Measurements from ENCODE around the gene SMARCA2. TPM values are rescaled to one million over a fixed set of nuclear protein-coding genes. Genes with fewer than 3 reads are reported as not detected.

Gene SMARCA2
- polyA plus RNA-seq (2013): 214 TPM

GRCh38 chr9:2014696-2015580 is at the start of gene SMARCA2:
Gene SMARCA2, plus strand, starts transcription at chr9:2015347. Its CDS starts 13,676 bp downstream, at chr9:2029023.
- Histone ChIP-seq H3K4me3 (ENCODE audit: control insufficient read depth in 1 of 7, extremely low read depth in 1 of 7, insufficient read depth in 4 of 7, low read depth in 2 of 7, low read length in 6 of 7) (peak within 1 kb of the TSS; percentile 93 to 99 (median 96)), H3K4me1 (ENCODE audit: control extremely low read depth in 1 of 4, control insufficient read depth in 4 of 4, insufficient read depth in 4 of 4, low read length in 3 of 4) (peaks cover 22 to 41% (median 28%) of the 10 kb centered on the region in 4 experiments), H3K27ac (ENCODE audit: insufficient read depth in 1 of 2, low read depth in 1 of 2, low read length in 2 of 2, poor library complexity in 1 of 2, severe bottlenecking in 2 of 2) (peak within 1 kb of the TSS; percentile 64 to 94), H3K9me3 (ENCODE audit: control extremely low read depth in 1 of 5, control insufficient read depth in 4 of 5, insufficient read depth in 2 of 5, low read depth in 1 of 5, low read length in 4 of 5) (no peaks in the 10 kb centered on the region), H3K36me3 (ENCODE audit: control insufficient read depth in 4 of 4, insufficient read depth in 4 of 4, low read length in 3 of 4) (no peaks in the 10 kb centered on the region), H3K27me3 (replicated peaks in 2 of 5; ENCODE audit: control insufficient read depth in 4 of 5, insufficient read depth in 5 of 5, low read length in 4 of 5) (no peaks in the 10 kb centered on the region)
- DNase-seq: peak; percentile 96 to 99 (median 98)
- ChIA-PET CTCF (interaction anchor here (1.0 to 2.6 kb wide), 5 partner anchors 10 to 73 kb away, joined by 3 to 7 read pairs (median 4); no protein-coding TSS in a partner anchor), POLR2A (interaction anchor here (1.0 to 1.3 kb wide), 3 partner anchors 9 to 60 kb away, joined by 3 to 4 read pairs (median 3); no protein-coding TSS in a partner anchor)
- 0% methylated on average over 31 of the region's 71 CpGs for WGBS (ENCODE audit: insufficient coverage)

- no peak for DNase-seq
- Histone ChIP-seq H3K4me3 (ENCODE audit: control insufficient read depth in 1 of 7, extremely low read depth in 1 of 7, insufficient read depth in 4 of 7, low read depth in 2 of 7, low read length in 6 of 7) (no peak overlapping the region), H3K36me3 (ENCODE audit: control insufficient read depth in 4 of 4, insufficient read depth in 4 of 4, low read length in 3 of 4) (no peaks in the 10 kb centered on the region), H3K4me1 (ENCODE audit: control extremely low read depth in 1 of 4, control insufficient read depth in 4 of 4, insufficient read depth in 4 of 4, low read length in 3 of 4) (no peaks in the 10 kb centered on the region), H3K27me3 (replicated peaks in 2 of 5; ENCODE audit: control insufficient read depth in 4 of 5, insufficient read depth in 5 of 5, low read length in 4 of 5) (peaks cover 0 to 3% (median 0%) of the 10 kb centered on the region in 5 experiments), H3K9me3 (ENCODE audit: control extremely low read depth in 1 of 5, control insufficient read depth in 4 of 5, insufficient read depth in 2 of 5, low read depth in 1 of 5, low read length in 4 of 5) (peaks cover 0 to under 1% (median 0%) of the 10 kb centered on the region in 5 experiments), H3K27ac (ENCODE audit: insufficient read depth in 1 of 2, low read depth in 1 of 2, low read length in 2 of 2, poor library complexity in 1 of 2, severe bottlenecking in 2 of 2) (no peak overlapping the region)
- ChIA-PET CTCF (interaction anchor here (1.2 kb wide), 1 partner anchor 45 kb away, joined by 4 read pairs; no protein-coding TSS in a partner anchor), POLR2A (no interaction called here)
- 96% methylated on average over 7 of the region's 9 CpGs for WGBS (ENCODE audit: insufficient coverage)
Observed at GRCh38 chr9:1966725-1967366, 48.3 kb upstream of the SMARCA2 start.

GRCh38 chr9:1969160-1969559 is 46.0 kb upstream of the SMARCA2 start:
- Histone ChIP-seq H3K4me3 (ENCODE audit: control insufficient read depth in 1 of 7, extremely low read depth in 1 of 7, insufficient read depth in 4 of 7, low read depth in 2 of 7, low read length in 6 of 7) (no peak overlapping the region), H3K27me3 (replicated peaks in 2 of 5; ENCODE audit: control insufficient read depth in 4 of 5, insufficient read depth in 5 of 5, low read length in 4 of 5) (peaks cover 0 to 3% (median 0%) of the 10 kb centered on the region in 5 experiments), H3K9me3 (ENCODE audit: control extremely low read depth in 1 of 5, control insufficient read depth in 4 of 5, insufficient read depth in 2 of 5, low read depth in 1 of 5, low read length in 4 of 5) (peaks cover 0 to 4% (median 0%) of the 10 kb centered on the region in 5 experiments), H3K36me3 (ENCODE audit: control insufficient read depth in 4 of 4, insufficient read depth in 4 of 4, low read length in 3 of 4) (no peaks in the 10 kb centered on the region), H3K27ac (ENCODE audit: insufficient read depth in 1 of 2, low read depth in 1 of 2, low read length in 2 of 2, poor library complexity in 1 of 2, severe bottlenecking in 2 of 2) (no peak overlapping the region), H3K4me1 (ENCODE audit: control extremely low read depth in 1 of 4, control insufficient read depth in 4 of 4, insufficient read depth in 4 of 4, low read length in 3 of 4) (no peaks in the 10 kb centered on the region)
- 100% methylated on average over 1 of the region's 1 CpG for WGBS (ENCODE audit: insufficient coverage)
- POLR2A ChIA-PET: no interaction called here
- DNase-seq: no peak
- CTCF ChIA-PET: no interaction called here

GRCh38 chr9:1969898-1970297 is 45.2 kb upstream of the SMARCA2 start:
- WGBS (ENCODE audit: insufficient coverage): 100% methylated on average over 1 of the region's 1 CpG
- H3K27ac ChIP-seq (ENCODE audit: insufficient read depth in 1 of 2, low read depth in 1 of 2, low read length in 2 of 2, poor library complexity in 1 of 2, severe bottlenecking in 2 of 2): no peak overlapping the region
- DNase-seq: no peak
- POLR2A ChIA-PET: no interaction called here
- H3K4me1 ChIP-seq (ENCODE audit: control extremely low read depth in 1 of 4, control insufficient read depth in 4 of 4, insufficient read depth in 4 of 4, low read length in 3 of 4): no peaks in the 10 kb centered on the region
- peaks cover 0 to 4% (median 0%) of the 10 kb centered on the region in 5 experiments for H3K9me3 ChIP-seq (ENCODE audit: control extremely low read depth in 1 of 5, control insufficient read depth in 4 of 5, insufficient read depth in 2 of 5, low read depth in 1 of 5, low read length in 4 of 5)
- no peaks in the 10 kb centered on the region for H3K36me3 ChIP-seq (ENCODE audit: control insufficient read depth in 4 of 4, insufficient read depth in 4 of 4, low read length in 3 of 4)
- no peak overlapping the region for H3K4me3 ChIP-seq (ENCODE audit: control insufficient read depth in 1 of 7, extremely low read depth in 1 of 7, insufficient read depth in 4 of 7, low read depth in 2 of 7, low read length in 6 of 7)
- H3K27me3 ChIP-seq (replicated peaks in 2 of 5; ENCODE audit: control insufficient read depth in 4 of 5, insufficient read depth in 5 of 5, low read length in 4 of 5): peaks cover 0 to 3% (median 0%) of the 10 kb centered on the region in 5 experiments
- CTCF ChIA-PET: no interaction called here

GRCh38 chr9:1972672-1973071 is 42.5 kb upstream of the SMARCA2 start:
- no peak for DNase-seq
- H3K27ac ChIP-seq (ENCODE audit: insufficient read depth in 1 of 2, low read depth in 1 of 2, low read length in 2 of 2, poor library complexity in 1 of 2, severe bottlenecking in 2 of 2): no peak overlapping the region
- ChIA-PET CTCF (no interaction called here), POLR2A (no interaction called here)
- H3K27me3 ChIP-seq (replicated peaks in 2 of 5; ENCODE audit: control insufficient read depth in 4 of 5, insufficient read depth in 5 of 5, low read length in 4 of 5): no peaks in the 10 kb centered on the region
- H3K36me3 ChIP-seq (ENCODE audit: control insufficient read depth in 4 of 4, insufficient read depth in 4 of 4, low read length in 3 of 4): no peaks in the 10 kb centered on the region
- H3K4me1 ChIP-seq (ENCODE audit: control extremely low read depth in 1 of 4, control insufficient read depth in 4 of 4, insufficient read depth in 4 of 4, low read length in 3 of 4): no peaks in the 10 kb centered on the region
- no peak overlapping the region for H3K4me3 ChIP-seq (ENCODE audit: control insufficient read depth in 1 of 7, extremely low read depth in 1 of 7, insufficient read depth in 4 of 7, low read depth in 2 of 7, low read length in 6 of 7)
- peaks cover 0 to 4% (median 0%) of the 10 kb centered on the region in 5 experiments for H3K9me3 ChIP-seq (ENCODE audit: control extremely low read depth in 1 of 5, control insufficient read depth in 4 of 5, insufficient read depth in 2 of 5, low read depth in 1 of 5, low read length in 4 of 5)

GRCh38 chr9:1977026-1977425 is 38.1 kb upstream of the SMARCA2 start:
- no CpG with 5 or more reads among the region's 2 CpGs for WGBS (ENCODE audit: insufficient coverage)
- H3K9me3 ChIP-seq (ENCODE audit: control extremely low read depth in 1 of 5, control insufficient read depth in 4 of 5, insufficient read depth in 2 of 5, low read depth in 1 of 5, low read length in 4 of 5): peaks cover 0 to 4% (median 0%) of the 10 kb centered on the region in 5 experiments
- no peak overlapping the region for H3K4me3 ChIP-seq (ENCODE audit: control insufficient read depth in 1 of 7, extremely low read depth in 1 of 7, insufficient read depth in 4 of 7, low read depth in 2 of 7, low read length in 6 of 7)
- no peaks in the 10 kb centered on the region for H3K27me3 ChIP-seq (replicated peaks in 2 of 5; ENCODE audit: control insufficient read depth in 4 of 5, insufficient read depth in 5 of 5, low read length in 4 of 5)
- H3K36me3 ChIP-seq (ENCODE audit: control insufficient read depth in 4 of 4, insufficient read depth in 4 of 4, low read length in 3 of 4): no peaks in the 10 kb centered on the region
- H3K27ac ChIP-seq (ENCODE audit: insufficient read depth in 1 of 2, low read depth in 1 of 2, low read length in 2 of 2, poor library complexity in 1 of 2, severe bottlenecking in 2 of 2): no peak overlapping the region
- no peaks in the 10 kb centered on the region for H3K4me1 ChIP-seq (ENCODE audit: control extremely low read depth in 1 of 4, control insufficient read depth in 4 of 4, insufficient read depth in 4 of 4, low read length in 3 of 4)
- POLR2A ChIA-PET: no interaction called here
- DNase-seq: no peak
- CTCF ChIA-PET: no interaction called here

GRCh38 chr9:1978941-1979340 is 36.2 kb upstream of the SMARCA2 start:
- H3K9me3 ChIP-seq (ENCODE audit: control extremely low read depth in 1 of 5, control insufficient read depth in 4 of 5, insufficient read depth in 2 of 5, low read depth in 1 of 5, low read length in 4 of 5): no peaks in the 10 kb centered on the region
- no peak for DNase-seq
- H3K4me3 ChIP-seq (ENCODE audit: control insufficient read depth in 1 of 7, extremely low read depth in 1 of 7, insufficient read depth in 4 of 7, low read depth in 2 of 7, low read length in 6 of 7): no peak overlapping the region
- H3K27me3 ChIP-seq (replicated peaks in 2 of 5; ENCODE audit: control insufficient read depth in 4 of 5, insufficient read depth in 5 of 5, low read length in 4 of 5): no peaks in the 10 kb centered on the region
- no peak overlapping the region for H3K27ac ChIP-seq (ENCODE audit: insufficient read depth in 1 of 2, low read depth in 1 of 2, low read length in 2 of 2, poor library complexity in 1 of 2, severe bottlenecking in 2 of 2)
- CTCF ChIA-PET: interaction anchor here (0.9 to 1.5 kb wide), 2 partner anchors 15 to 42 kb away, joined by 3 to 5 read pairs; no protein-coding TSS in a partner anchor
- H3K36me3 ChIP-seq (ENCODE audit: control insufficient read depth in 4 of 4, insufficient read depth in 4 of 4, low read length in 3 of 4): no peaks in the 10 kb centered on the region
- 100% methylated on average over 2 of the region's 5 CpGs for WGBS (ENCODE audit: insufficient coverage)
- no peaks in the 10 kb centered on the region for H3K4me1 ChIP-seq (ENCODE audit: control extremely low read depth in 1 of 4, control insufficient read depth in 4 of 4, insufficient read depth in 4 of 4, low read length in 3 of 4)
- POLR2A ChIA-PET: no interaction called here
